HG02884 (cell line): ENCODE measurements around the gene PNPLA6.

Source experiments
- ATAC-seq: cut with Tn5 transposase; IDR thresholded peaks from one replicate; pipeline ENCODE4 v1.9.1; 2021; ENCODE audit warnings: mild to moderate bottlenecking, moderate library complexity; ENCODE audit not compliant: unreplicated experiment

The PNPLA6 gene

DNA sequence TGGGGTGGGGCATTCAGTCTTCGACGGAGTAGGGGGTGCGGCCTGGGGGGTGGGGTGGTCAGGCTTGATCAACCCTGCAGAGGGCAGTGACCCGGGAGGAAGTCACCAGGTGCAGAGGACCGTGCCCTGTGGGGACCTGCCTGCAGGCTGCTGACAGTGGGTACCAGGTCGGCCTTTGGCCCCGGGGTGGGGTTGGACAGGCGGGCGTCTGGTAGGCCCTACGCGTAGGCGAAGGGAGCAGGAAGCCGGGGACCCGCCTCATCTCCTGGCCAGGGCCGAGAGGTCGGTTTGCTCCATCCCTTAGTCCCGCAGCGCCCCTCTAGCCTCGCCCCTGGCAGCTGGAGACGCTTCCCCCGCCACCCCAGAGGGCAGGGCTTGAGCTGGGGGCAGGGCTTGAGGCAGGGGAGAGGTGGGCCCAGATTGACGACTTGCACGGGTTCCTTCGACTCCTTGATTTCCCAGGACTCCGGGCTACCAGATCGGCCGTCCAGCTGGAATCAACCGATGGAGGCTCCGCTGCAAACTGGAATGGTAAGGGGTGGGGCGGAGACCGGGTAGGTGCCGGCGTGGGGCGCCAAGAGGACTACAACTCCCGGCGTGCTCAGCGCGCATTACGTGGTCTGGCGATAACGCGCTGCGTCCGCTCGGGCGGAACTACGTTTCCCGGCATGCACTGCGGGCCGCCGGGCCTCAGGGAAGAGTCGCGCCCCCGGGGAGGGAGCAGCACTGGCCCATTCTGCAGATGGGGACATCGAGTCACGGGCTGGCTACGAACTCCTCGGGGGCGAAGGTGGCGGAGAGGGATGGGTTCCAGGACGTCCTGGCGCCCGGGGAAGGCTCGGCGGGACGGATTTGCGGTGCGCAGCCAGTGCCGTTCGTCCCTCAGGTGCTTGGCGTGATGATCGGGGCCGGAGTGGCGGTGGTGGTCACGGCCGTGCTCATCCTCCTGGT lies at the start of gene PNPLA6:
PNPLA6 (plus strand) TSS at position 671 of the 951 bp plus-strand sequence; CDS start at position 743, 72 bp downstream.
- peak; percentile 79 for ATAC-seq

- no peak for ATAC-seq
These were observed 48.6 kb upstream of the PNPLA6 start for GRCh38 chr19:7486923-7487322.

DNA sequence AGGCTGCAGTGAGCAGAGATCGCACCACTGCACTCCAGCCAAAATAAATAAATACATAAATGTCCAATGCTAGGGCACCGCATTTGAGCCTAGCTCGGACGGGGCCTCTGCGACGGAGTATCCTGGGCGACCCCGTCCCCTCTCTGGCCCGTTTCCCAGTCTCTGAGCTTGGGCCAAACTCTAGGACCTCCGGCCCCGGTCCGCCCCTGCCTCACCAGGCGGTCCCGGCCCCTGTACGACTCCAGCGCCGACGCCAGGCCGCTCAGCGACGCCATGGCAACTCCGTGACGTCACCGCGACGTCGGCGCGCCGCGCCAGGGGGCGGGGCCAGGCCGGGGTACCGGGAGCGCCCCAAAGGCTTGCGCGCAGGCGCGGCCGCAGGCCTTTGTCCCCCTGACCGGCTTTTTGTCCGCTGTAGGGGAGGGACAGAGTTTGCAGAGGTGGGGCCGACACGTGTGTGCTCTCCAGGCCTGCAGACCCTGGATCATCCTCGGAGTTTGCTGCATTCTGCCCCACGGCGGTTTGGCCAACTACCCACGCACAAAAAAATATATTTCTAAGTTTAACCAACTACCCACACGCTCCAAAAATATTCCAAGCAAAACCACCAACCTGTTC lies 46.7 kb upstream of the PNPLA6 start, which contains the start of gene PEX11G:
PEX11G (minus strand) TSS at position 300 of the 618 bp plus-strand sequence; CDS start at position 275, 25 bp downstream.
- ATAC-seq = no peak

- ATAC-seq = no peak
These were observed 45.9 kb upstream of the PNPLA6 start for GRCh38 chr19:7489609-7490044.

GRCh38 chr19:7492142-7492541 lies 43.4 kb upstream of the PNPLA6 start:
- ATAC-seq = no peak

- ATAC-seq = no peak
These were observed 43.0 kb upstream of the PNPLA6 start for GRCh38 chr19:7492558-7492957.

GRCh38 chr19:7494416-7495098 lies 41.0 kb upstream of the PNPLA6 start:
- ATAC-seq = no peak

DNA sequence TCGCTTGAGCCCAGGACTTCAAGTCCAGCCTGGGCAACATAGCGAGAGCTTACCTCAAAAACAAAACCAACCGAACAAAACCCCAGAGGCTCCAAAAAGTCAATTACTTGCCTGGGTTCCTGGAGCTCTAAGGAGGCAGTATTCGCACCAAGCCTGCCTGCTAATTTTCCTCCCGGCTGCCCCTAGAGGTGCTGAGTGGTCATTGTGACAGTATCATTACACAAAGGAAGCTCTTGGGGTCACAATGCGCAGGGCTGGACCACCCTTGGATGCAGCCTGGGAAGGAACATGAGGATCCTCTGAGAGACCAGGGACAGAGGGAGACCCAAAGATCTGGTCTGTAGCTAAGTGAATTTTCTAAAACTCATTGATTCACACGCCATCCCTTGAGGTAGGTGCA lies 38.2 kb upstream of the PNPLA6 start:
- no peak for ATAC-seq

DNA sequence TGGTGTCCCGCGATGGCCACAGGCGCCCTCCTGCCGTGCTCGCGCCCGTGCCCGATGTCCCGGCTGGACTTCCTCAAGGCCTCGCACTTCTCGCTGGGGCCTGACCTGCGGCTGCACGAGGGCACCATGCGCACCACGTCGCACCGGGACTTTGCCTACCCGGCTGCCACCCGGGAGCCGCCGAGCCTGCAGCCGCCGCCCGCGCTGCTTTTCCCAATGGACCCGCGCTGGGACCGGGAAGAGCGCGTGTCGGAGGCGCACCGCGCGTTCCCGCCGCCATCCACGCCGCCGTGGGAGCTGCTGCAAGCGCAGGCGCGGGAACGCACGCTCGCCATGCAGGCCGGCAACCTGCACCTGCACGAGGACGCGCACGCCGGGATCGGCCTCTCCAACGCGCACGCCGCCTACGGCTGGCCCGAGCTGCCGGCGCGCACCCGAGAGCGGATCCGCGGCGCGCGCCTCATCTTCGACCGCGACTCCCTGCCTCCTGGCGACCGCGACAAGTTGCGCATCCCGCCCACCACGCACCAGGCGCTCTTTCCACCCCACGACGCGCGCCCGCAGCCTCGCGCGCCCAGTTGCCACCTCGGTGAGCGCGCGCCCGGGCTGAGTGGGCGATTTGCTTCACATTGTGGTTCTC lies 34.6 kb upstream of the PNPLA6 start:
- ATAC-seq = no peak

GRCh38 chr19:7502552-7502951 lies 33.0 kb upstream of the PNPLA6 start:
- no peak for ATAC-seq

DNA sequence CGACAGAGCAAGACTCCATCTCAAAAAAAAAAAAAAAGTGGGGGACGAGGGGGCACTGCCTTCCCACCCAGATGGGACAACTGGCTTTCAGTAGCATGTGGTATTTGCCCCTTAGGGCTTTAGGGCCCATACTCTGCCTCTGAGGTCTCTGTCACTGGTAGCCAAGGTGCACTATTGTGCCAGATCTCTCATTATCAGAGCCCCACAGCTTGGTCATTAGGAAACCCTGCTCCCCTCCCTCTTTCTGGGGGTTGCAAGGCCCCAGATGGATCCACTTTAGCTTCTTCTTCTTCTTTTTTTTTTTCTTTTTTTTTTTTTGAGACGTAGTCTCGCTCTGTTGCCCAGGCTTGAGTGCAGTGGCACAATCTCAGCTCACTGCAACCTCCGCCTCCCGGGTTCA lies 30.8 kb upstream of the PNPLA6 start:
- ATAC-seq = no peak

GRCh38 chr19:7505288-7505681 lies 30.2 kb upstream of the PNPLA6 start:
- no peak for ATAC-seq

DNA sequence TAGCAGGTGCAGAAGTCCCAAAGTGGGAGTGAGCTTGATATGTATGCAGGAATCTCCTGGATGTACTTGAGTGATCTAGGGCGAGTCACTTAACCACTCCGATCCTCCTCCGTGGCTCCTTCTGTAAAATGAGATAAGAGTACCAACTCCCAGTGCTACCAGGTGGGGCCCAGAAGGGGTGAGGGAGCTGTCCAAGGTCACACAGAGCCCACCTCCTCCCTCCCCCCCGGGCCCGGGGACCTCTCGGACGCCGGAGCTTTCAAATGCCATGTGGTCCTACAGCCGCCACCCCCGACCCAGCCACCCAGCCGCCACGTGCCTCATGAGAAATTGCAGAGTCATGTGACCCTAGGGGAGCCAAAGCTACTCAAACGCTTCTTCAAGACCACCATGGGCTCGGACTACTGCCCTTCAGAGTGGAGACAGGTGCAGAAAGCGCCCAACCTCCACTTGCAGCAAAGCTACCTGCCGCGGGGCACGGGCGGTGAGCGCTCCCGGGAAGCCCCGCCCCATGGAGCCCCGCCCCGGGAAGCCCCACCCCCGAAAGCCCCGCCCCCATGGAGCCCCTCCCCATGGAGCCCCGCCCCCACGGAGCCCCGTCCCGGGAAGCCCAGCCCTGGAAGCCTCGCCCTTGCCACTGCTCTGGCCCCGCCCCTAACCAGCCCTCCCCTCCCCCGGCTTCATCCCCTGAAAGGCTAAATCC lies 29.7 kb upstream of the PNPLA6 start:
- ATAC-seq = no peak

- ATAC-seq = no peak
These were observed 28.9 kb upstream of the PNPLA6 start for GRCh38 chr19:7506385-7507328.

DNA sequence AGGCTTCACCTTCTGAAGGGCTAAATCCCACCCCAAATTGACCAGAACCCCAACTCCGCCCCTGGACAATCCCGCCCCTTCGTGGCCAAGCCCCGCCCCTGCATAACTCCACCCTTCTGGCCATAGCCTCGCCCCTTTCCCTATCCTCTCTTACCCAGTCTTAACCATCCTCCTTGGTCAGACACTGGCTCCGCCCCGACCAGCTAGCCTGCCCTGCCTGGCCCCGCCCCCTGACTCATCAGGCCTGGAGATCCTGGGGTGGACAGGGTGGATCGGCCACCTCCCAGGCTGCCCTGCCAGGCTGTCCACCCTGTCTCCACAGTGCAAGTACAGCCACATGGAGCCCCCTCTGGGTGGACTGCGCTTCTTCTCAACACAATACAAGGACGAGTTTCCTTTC lies 27.6 kb upstream of the PNPLA6 start:
- ATAC-seq = no peak

- ATAC-seq = no peak
These were observed 25.9 kb upstream of the PNPLA6 start for GRCh38 chr19:7509625-7510024.

- ATAC-seq = no peak
These were observed 23.1 kb upstream of the PNPLA6 start for GRCh38 chr19:7512400-7512851.

DNA sequence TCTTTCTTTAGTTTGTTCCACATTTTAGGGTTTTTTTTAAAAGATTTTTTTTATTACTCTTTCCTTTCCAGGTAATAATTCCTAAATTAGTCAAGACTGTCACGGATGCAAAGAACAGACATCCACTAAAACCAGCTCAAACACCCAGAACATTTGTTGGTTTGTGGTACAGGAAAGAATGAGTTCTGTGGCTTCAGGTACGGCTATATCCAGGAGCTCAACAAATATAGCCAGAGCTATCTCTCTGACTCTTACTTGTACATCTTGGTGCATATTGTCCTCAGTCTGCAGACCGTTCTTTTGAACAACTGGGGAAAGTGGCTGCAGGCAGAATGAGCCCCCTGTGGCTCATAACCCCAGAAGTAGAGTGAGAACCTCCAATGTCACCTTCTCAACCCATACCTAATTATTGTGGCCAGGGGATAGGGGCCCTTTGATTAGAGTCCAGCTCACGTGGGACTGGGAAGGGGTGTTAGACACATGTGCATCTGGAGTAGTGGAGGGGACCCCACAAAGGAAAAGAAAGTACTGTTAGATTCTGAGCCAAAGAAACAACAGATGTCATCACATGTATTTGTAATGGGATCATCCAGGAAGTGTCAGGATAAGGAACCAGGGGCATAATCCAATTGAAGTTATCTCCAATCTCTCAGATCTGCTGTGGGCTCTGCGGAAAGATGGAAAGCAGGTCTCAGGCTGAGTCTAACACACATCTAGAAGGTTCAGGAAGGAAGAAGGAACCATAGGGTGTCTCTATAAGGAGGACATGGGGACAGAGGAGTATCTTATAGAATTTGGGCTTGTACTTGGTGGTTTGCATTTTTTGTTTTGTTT lies 21.5 kb upstream of the PNPLA6 start:
- no peak for ATAC-seq
